ENCODE data around the gene STK32C.

- no peak for TF ChIP-seq CTCF (IDR thresholded peaks at IDR 0.05; ENCODE audit: insufficient read depth, low read depth, low read length)
- no peak for TF ChIP-seq EZH2 (IDR thresholded peaks at IDR 0.05; ENCODE audit: insufficient read depth, low read length)
Observed at GRCh38 chr10:132349766-132350165, 42.0 kb upstream of the STK32C start.
